Measurements from ENCODE around the gene SMIM5. TPM values are rescaled to one million over a fixed set of nuclear protein-coding genes. Genes with fewer than 3 reads are reported as not detected.
A peak's percentile ranks its signal among the peaks of the same experiment; 100 is the strongest.

SMIM5 gene
- total and polyA plus RNA-seq, 2 of the 13 experiments (the other 11 are each of a cell fraction or from before 2014, with no cell fraction given): not detected

DNA sequence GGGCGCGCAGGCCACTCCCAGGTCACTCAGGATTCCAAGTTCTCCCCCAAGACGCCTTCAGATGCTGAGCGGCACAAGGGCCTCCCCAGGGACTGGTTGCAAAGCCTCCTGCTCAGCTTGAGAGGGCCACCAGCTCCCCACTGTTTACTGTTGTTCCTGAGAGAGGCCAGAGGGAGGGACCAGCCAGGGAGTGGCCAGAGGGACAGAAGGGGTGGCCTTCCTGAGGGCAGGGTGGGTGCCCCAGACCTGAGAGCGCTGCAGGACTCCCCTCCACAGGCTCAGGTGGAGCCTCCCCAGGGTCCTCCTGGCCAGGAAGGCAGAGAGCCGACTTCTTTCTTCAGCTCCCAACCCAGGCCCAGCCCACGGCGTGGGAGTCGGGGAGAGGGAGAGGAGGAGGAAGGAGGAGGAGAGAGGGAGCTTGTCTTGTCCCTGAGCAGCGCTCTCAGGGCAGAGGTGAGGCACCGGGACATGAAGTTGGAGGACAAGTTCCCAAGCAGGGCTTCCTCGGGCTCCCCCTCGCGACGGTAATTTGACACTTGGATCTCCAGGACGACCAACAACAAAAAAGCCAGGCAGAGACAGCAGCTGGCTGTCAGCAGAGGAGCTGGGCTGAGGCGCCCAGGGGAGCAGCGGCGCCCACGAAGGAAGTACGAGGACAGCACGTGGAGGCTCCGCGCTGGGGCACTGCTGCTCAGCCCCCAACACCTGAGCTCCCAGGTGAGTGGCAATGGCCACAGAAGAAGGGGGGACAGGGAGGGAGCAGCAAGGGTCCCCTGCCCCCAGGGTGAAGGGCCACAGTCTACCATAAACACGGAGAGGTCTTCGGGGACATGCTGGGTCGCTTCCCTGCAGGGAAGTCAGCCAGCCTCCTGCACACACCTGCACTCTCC lies 497 bp downstream of the SMIM5 start (continued):
- TF ChIP-seq MTA1 (CRISPR knock-in tag; IDR thresholded peaks at IDR 0.05; ENCODE audit: borderline replicate concordance) (peak; percentile 11; the same call in 1 of the 2 replicates), ZNF563 (CRISPR knock-in tag; IDR thresholded peaks at IDR 0.05) (0 out of 2 replicates have a peak, but pooled peaks have one; percentile 6), ELF3 (CRISPR knock-in tag; IDR thresholded peaks at IDR 0.05) (0 out of 2 replicates have a peak, but pooled peaks have one; percentile 35), FOXA3 (CRISPR knock-in tag; IDR thresholded peaks at IDR 0.05) (peak; percentile 48; the same call in 1 of the 2 replicates), ZNF839 (CRISPR knock-in tag; IDR thresholded peaks at IDR 0.05; ENCODE audit: borderline replicate concordance) (peak; percentile 35; the same call in 1 of the 2 replicates), NONO (IDR thresholded peaks at IDR 0.05) (no peak), NONO (CRISPR knock-in tag; conservative IDR thresholded peaks at IDR 0.05) (peak; percentile 59; the same call in 1 of the 2 replicates), STAG1 (CRISPR knock-in tag; IDR thresholded peaks at IDR 0.05) (peak; percentile 55), KAT8 (CRISPR knock-in tag; IDR thresholded peaks at IDR 0.05) (peak; percentile 72), NFKB2 (CRISPR knock-in tag; IDR thresholded peaks at IDR 0.05; ENCODE audit: borderline replicate concordance) (0 out of 2 replicates have a peak, but pooled peaks have one; percentile 22), SRSF1 (optimal IDR thresholded peaks at IDR 0.05; ENCODE audit: low read depth, low read length) (peak; percentile 28), NR2F6 (IDR thresholded peaks at IDR 0.05) (no peak), NR2F6 (CRISPR knock-in tag; IDR thresholded peaks at IDR 0.05) (peak; percentile 41; the same call in 1 of the 2 replicates), SNAI1 (CRISPR knock-in tag; IDR thresholded peaks at IDR 0.05; ENCODE audit: borderline replicate concordance) (0 out of 2 replicates have a peak, but pooled peaks have one; percentile 24)
- TF ChIP-seq, protein P1, sequence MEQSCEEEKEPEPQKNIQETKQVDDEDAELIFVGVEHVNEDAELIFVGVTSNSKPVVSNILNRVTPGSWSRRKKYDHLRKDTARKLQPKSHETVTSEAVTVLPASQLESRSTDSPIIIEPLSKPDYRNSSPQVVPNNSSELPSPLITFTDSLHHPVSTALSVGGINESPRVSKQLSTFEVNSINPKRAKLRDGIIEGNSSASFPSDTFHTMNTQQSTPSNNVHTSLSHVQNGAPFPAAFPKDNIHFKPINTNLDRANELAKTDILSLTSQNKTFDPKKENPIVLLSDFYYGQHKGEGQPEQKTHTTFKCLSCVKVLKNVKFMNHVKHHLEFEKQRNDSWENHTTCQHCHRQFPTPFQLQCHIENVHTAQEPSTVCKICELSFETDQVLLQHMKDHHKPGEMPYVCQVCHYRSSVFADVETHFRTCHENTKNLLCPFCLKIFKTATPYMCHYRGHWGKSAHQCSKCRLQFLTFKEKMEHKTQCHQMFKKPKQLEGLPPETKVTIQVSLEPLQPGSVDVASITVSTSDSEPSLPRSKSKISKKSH (CRISPR knock-in tag; IDR thresholded peaks at IDR 0.05; ENCODE audit: borderline replicate concordance): no peak
- TF ChIP-seq, protein P2, sequence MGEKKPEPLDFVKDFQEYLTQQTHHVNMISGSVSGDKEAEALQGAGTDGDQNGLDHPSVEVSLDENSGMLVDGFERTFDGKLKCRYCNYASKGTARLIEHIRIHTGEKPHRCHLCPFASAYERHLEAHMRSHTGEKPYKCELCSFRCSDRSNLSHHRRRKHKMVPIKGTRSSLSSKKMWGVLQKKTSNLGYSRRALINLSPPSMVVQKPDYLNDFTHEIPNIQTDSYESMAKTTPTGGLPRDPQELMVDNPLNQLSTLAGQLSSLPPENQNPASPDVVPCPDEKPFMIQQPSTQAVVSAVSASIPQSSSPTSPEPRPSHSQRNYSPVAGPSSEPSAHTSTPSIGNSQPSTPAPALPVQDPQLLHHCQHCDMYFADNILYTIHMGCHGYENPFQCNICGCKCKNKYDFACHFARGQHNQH (CRISPR knock-in tag; IDR thresholded peaks at IDR 0.05): peak; percentile 33
- TF ChIP-seq, protein P3, sequence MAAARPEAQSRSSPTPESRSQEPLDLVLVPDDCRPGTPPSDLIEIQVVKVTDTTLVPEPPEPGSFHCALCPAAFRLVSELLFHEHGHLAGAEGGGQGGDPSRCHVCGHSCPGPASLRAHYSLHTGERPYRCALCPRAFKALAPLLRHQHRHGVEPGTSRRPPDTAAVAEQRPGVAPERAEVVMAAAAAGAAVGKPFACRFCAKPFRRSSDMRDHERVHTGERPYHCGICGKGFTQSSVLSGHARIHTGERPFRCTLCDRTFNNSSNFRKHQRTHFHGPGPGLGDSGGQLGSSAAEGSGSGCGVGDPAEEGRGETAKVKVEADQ (CRISPR knock-in tag; IDR thresholded peaks at IDR 0.05; ENCODE audit: borderline replicate concordance): peak; percentile 30; the same call in 1 of the 2 replicates
- TF ChIP-seq, protein P4, sequence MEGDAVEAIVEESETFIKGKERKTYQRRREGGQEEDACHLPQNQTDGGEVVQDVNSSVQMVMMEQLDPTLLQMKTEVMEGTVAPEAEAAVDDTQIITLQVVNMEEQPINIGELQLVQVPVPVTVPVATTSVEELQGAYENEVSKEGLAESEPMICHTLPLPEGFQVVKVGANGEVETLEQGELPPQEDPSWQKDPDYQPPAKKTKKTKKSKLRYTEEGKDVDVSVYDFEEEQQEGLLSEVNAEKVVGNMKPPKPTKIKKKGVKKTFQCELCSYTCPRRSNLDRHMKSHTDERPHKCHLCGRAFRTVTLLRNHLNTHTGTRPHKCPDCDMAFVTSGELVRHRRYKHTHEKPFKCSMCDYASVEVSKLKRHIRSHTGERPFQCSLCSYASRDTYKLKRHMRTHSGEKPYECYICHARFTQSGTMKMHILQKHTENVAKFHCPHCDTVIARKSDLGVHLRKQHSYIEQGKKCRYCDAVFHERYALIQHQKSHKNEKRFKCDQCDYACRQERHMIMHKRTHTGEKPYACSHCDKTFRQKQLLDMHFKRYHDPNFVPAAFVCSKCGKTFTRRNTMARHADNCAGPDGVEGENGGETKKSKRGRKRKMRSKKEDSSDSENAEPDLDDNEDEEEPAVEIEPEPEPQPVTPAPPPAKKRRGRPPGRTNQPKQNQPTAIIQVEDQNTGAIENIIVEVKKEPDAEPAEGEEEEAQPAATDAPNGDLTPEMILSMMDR (CRISPR knock-in tag; IDR thresholded peaks at IDR 0.05): peak; percentile 93
- TF ChIP-seq, protein P5, sequence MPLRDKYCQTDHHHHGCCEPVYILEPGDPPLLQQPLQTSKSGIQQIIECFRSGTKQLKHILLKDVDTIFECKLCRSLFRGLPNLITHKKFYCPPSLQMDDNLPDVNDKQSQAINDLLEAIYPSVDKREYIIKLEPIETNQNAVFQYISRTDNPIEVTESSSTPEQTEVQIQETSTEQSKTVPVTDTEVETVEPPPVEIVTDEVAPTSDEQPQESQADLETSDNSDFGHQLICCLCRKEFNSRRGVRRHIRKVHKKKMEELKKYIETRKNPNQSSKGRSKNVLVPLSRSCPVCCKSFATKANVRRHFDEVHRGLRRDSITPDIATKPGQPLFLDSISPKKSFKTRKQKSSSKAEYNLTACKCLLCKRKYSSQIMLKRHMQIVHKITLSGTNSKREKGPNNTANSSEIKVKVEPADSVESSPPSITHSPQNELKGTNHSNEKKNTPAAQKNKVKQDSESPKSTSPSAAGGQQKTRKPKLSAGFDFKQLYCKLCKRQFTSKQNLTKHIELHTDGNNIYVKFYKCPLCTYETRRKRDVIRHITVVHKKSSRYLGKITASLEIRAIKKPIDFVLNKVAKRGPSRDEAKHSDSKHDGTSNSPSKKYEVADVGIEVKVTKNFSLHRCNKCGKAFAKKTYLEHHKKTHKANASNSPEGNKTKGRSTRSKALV (CRISPR knock-in tag; IDR thresholded peaks at IDR 0.05): 0 out of 2 replicates have a peak, but pooled peaks have one; percentile 31
- TF ChIP-seq, protein P6, sequence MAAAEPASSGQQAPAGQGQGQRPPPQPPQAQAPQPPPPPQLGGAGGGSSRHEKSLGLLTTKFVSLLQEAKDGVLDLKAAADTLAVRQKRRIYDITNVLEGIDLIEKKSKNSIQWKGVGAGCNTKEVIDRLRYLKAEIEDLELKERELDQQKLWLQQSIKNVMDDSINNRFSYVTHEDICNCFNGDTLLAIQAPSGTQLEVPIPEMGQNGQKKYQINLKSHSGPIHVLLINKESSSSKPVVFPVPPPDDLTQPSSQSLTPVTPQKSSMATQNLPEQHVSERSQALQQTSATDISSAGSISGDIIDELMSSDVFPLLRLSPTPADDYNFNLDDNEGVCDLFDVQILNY (CRISPR knock-in tag; conservative IDR thresholded peaks at IDR 0.05): 0 out of 2 replicates have a peak, but pooled peaks have one; percentile 8

Measured in HepG2 (cell line).